DOHH2 (cell line): ENCODE data around the gene MAP3K4.
"Not testable (repeated sequence)": the region's sequence is repeated elsewhere in the genome, so short reads cannot be mapped to it uniquely, and the experiment has no call there.

Source experiments
- EZH2phosphoT487 ChIP-seq: fragments of 200-600 bp; sonication (generic); IDR thresholded peaks from 2 replicates; pipeline ENCODE4 v1.6.1; 2017; ENCODE audit warnings: borderline replicate concordance, mild to moderate bottlenecking, antibody characterized with exemption, low read length, moderate library complexity, mixed read lengths
- TF ChIP-seq, protein P1 (sequence below): fragments of 200-600 bp; sonication (generic); IDR thresholded peaks from one replicate; pipeline ENCODE4 v1.5.1; 2014; ENCODE audit warnings: antibody characterized with exemption, mild to moderate bottlenecking, low read depth, low read length; ENCODE audit not compliant: poor library complexity, severe bottlenecking

DNA sequence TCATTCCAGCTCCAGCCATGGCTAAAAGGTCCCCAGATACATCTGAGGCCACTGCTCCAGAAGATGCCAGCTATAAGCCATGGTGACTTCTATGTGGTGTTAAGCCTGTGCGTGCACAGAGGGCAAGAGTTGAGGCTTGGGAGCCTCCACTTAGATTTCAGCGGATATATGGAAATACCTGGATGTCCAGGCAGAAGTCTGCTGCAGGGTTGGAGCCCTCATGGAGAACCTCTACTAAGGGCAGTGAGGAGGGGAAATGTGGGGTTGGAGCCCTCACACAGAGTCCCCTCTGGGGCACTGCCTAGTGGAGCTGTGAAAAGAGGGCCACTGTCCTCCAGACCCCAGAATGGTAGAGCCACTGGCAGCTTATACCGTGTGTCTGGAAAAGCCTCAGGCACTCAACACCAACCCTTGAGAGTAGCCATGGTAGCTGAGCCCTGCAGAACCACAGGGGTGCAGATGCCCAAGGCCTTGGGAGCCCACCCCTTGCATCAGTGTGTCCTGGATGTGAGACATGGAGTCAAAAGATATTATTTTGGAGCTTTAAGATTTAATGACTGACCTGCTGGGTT, 8.1 kb upstream of the MAP3K4 start:
- TF ChIP-seq, protein P1, sequence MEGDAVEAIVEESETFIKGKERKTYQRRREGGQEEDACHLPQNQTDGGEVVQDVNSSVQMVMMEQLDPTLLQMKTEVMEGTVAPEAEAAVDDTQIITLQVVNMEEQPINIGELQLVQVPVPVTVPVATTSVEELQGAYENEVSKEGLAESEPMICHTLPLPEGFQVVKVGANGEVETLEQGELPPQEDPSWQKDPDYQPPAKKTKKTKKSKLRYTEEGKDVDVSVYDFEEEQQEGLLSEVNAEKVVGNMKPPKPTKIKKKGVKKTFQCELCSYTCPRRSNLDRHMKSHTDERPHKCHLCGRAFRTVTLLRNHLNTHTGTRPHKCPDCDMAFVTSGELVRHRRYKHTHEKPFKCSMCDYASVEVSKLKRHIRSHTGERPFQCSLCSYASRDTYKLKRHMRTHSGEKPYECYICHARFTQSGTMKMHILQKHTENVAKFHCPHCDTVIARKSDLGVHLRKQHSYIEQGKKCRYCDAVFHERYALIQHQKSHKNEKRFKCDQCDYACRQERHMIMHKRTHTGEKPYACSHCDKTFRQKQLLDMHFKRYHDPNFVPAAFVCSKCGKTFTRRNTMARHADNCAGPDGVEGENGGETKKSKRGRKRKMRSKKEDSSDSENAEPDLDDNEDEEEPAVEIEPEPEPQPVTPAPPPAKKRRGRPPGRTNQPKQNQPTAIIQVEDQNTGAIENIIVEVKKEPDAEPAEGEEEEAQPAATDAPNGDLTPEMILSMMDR: not testable (repeated sequence)
- TF ChIP-seq EZH2phosphoT487: not testable (repeated sequence)
